OCI-LY3 (cell line): ENCODE results near the gene CEP112.

Experiments
- H2AFZ ChIP-seq: fragments of 200-600, 300-600 bp; shearing (Covaris generic); 2 replicates; pipeline ENCODE4 v1.6.0; 2014; ENCODE audit warnings: antibody characterized with exemption, low read depth, low read length
- H3K27ac ChIP-seq: fragments of 200-600, 300-600 bp; sonication (generic); 2 replicates; pipeline ENCODE4 v1.5.1; 2014; ENCODE audit warnings: mild to moderate bottlenecking, low read length, moderate library complexity, mixed read lengths
- H3K27me3 ChIP-seq: fragments of 200-600, 300-600 bp; sonication (generic); 2 replicates; pipeline ENCODE4 v1.6.1; 2014; ENCODE audit warnings: low read depth, low read length, mixed read lengths
- H3K36me3 ChIP-seq: fragments of 200-600, 300-600 bp; sonication (generic); replicated peaks from 2 replicates; pipeline ENCODE3; 2014; ENCODE audit warnings: low read depth, low read length, mixed read lengths
- H3K4me1 ChIP-seq: fragments of 300-600, 200-600 bp; sonication (generic); 2 replicates; pipeline ENCODE4 v1.6.1; 2014; ENCODE audit warnings: low read length, mixed read lengths
- H3K4me2 ChIP-seq: fragments of 200-600, 300-600 bp; sonication (generic); 2 replicates; pipeline ENCODE4 v1.6.1; 2014; ENCODE audit warnings: low read length, mixed read lengths
- H3K4me3 ChIP-seq: fragments of 300-600, 200-600 bp; sonication (generic); 2 replicates; pipeline ENCODE4 v1.5.1; 2014; ENCODE audit warnings: antibody characterized with exemption, mild to moderate bottlenecking, low read length, moderate library complexity
- H3K79me2 ChIP-seq: fragments of 300-600, 200-600 bp; shearing (Covaris generic); 2 replicates; pipeline ENCODE4 v1.6.1; 2014; ENCODE audit warnings: mild to moderate bottlenecking, low read length, mixed read lengths
- H3K9ac ChIP-seq: fragments of 300-600, 200-600 bp; shearing (Covaris generic); 2 replicates; pipeline ENCODE4 v1.6.0; 2014; ENCODE audit warnings: mild to moderate bottlenecking, low read length, moderate library complexity
- H3K9me3 ChIP-seq: fragments of 200-600, 300-600 bp; shearing (Covaris generic); 2 replicates; pipeline ENCODE4 v1.6.1; 2014; ENCODE audit warnings: low read length, mixed read lengths; ENCODE audit not compliant: insufficient read depth
- H4K20me1 ChIP-seq: fragments of 200-600, 300-600 bp; sonication (generic); 2 replicates; pipeline ENCODE4 v1.6.1; 2016; ENCODE audit warnings: low read length, mixed read lengths; ENCODE audit not compliant: insufficient read depth
- CTCF ChIP-seq: fragments of 200-600, 300-600 bp; sonication (generic); IDR thresholded peaks from 2 replicates; pipeline ENCODE4 v1.5.1; 2014; ENCODE audit warnings: antibody characterized with exemption, low read length, low read depth
- EZH2phosphoT487 ChIP-seq: fragments of 200-600 bp; shearing (Covaris generic); IDR thresholded peaks from 2 replicates; pipeline ENCODE4 v1.6.1; 2018; ENCODE audit warnings: antibody characterized with exemption, mixed run types, low read depth

Gene CEP112

GRCh38 chr17:65656390-65657250, 535.3 kb downstream of the CEP112 start:
- H3K4me1 ChIP-seq, result peaks cover 47% of the 10 kb centered on the region
- no peaks in the 10 kb centered on the region for H3K36me3 ChIP-seq
- TF ChIP-seq CTCF (no peak), EZH2phosphoT487 (no peak)
- H3K9ac ChIP-seq, result peak overlapping the region; percentile 62
- no peaks in the 10 kb centered on the region; the same call in 1 of the 2 replicates for H3K9me3 ChIP-seq
- H4K20me1 ChIP-seq, result no peaks in the 10 kb centered on the region
- H3K4me3 ChIP-seq, result peak overlapping the region; percentile 52
- H3K27me3 ChIP-seq, result no peaks in the 10 kb centered on the region
- H3K4me2 ChIP-seq, result peak overlapping the region; percentile 83
- H3K27ac ChIP-seq, result peak overlapping the region; percentile 95
- H3K79me2 ChIP-seq, result no peaks in the 10 kb centered on the region
- 0 out of 2 replicates have a peak overlapping the region, but pooled peaks have one; percentile 17 for H2AFZ ChIP-seq

GRCh38 chr17:65655706-65656105, 536.2 kb downstream of the CEP112 start:
- Histone ChIP-seq H4K20me1 (no peaks in the 10 kb centered on the region), H3K36me3 (no peaks in the 10 kb centered on the region), H3K4me3 (no peak overlapping the region), H3K27ac (peak overlapping the region; percentile 95), H3K4me1 (peaks cover 40% of the 10 kb centered on the region), H3K27me3 (no peaks in the 10 kb centered on the region), H3K79me2 (no peaks in the 10 kb centered on the region), H3K9me3 (no peaks in the 10 kb centered on the region; the same call in 1 of the 2 replicates), H3K4me2 (peak overlapping the region; percentile 83; the same call in 1 of the 2 replicates), H3K9ac (no peak overlapping the region), H2AFZ (0 out of 2 replicates have a peak overlapping the region, but pooled peaks have one; percentile 17)
- TF ChIP-seq EZH2phosphoT487, result no peak
- TF ChIP-seq CTCF, result no peak

GRCh38 chr17:65644545-65644944, 547.4 kb downstream of the CEP112 start:
- Histone ChIP-seq H3K79me2 (no peaks in the 10 kb centered on the region), H3K9ac (no peak overlapping the region), H3K27ac (no peak overlapping the region), H3K4me2 (no peak overlapping the region), H3K9me3 (peaks cover 17% of the 10 kb centered on the region; the same call in 1 of the 2 replicates), H4K20me1 (no peaks in the 10 kb centered on the region), H3K4me1 (peaks cover 8% of the 10 kb centered on the region), H2AFZ (no peak overlapping the region), H3K36me3 (peaks cover 4% of the 10 kb centered on the region), H3K4me3 (no peak overlapping the region), H3K27me3 (no peaks in the 10 kb centered on the region)
- TF ChIP-seq EZH2phosphoT487, result no peak
- no peak for TF ChIP-seq CTCF

- no peak for TF ChIP-seq EZH2phosphoT487
- no peak for TF ChIP-seq CTCF
- Histone ChIP-seq H4K20me1 (no peaks in the 10 kb centered on the region), H3K9me3 (peaks cover 9% of the 10 kb centered on the region; the same call in 1 of the 2 replicates), H3K4me3 (no peak overlapping the region), H3K79me2 (no peaks in the 10 kb centered on the region), H3K27me3 (peaks cover 6% of the 10 kb centered on the region; the same call in 1 of the 2 replicates), H3K4me1 (peaks cover 8% of the 10 kb centered on the region), H3K27ac (no peak overlapping the region), H2AFZ (no peak overlapping the region), H3K4me2 (no peak overlapping the region), H3K9ac (no peak overlapping the region), H3K36me3 (peaks cover 4% of the 10 kb centered on the region)
Observed at GRCh38 chr17:65638221-65638975, 553.5 kb downstream of the CEP112 start.
